GM18907 (cell line): ENCODE results near the gene LACC1.

Source experiments
- ATAC-seq: cut with Tn5 transposase; IDR thresholded peaks from one replicate; pipeline ENCODE4 v1.9.1; 2021; ENCODE audit warnings: mild to moderate bottlenecking, moderate library complexity; ENCODE audit not compliant: unreplicated experiment

LACC1 gene

DNA sequence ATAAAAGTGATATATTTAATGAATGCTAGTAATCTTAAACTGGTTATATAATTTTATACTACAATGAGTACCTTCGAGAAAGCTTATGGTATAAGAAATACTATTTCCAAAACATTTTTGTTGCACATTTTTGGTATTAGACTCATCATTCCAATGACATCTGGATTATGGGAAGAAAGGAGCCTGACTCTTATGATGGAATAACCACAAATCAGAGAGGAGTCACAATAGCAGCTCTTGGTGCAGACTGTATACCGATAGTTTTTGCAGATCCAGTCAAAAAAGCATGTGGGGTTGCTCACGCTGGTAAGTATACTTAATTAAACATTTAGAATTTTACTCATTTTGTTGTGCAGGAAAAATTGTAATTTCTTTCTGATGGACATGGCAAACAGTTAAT, 3.9 kb downstream of the LACC1 start:
- ATAC-seq: no peak

GRCh38 chr13:43884222-43884621, 4.5 kb downstream of the LACC1 start:
- ATAC-seq: no peak

DNA sequence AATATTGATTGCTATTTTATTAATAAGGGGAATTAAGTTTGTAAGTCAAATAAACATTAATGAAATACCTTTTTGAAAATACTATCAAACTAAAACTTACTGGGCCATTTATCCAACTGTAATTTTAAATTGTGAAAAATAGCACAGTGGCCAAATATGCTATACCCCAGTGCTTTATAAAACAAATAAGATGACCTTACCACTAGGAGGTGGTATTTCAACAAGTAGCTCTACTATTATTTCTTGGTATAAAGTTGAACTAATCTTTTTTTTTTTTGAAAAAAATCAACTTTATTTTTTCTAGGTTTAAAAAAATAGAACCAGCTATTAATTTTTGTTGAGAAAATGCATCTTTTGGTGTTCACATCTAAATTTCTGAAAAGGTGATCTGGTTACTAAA, 14.7 kb downstream of the LACC1 start:
- ATAC-seq: no peak

DNA sequence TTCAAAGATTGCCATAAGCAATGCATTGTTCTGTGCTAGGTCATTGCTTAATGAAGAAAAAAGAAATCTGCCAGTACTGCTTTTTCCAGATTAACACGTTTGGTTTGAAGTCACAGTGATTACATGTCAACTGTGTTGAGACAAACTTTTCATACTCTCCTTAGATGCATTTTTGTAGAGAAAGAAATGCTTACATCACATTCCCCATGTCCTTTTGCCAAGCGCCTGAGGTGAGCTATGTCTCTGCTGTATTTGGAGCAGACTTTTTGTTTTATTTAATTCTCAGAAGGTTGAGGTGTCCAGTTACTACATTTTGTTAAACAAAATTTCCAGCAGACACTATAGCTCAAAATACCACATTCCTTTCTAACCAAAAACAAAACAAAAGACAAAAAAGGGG, 16.2 kb downstream of the LACC1 start:
- ATAC-seq: no peak

DNA sequence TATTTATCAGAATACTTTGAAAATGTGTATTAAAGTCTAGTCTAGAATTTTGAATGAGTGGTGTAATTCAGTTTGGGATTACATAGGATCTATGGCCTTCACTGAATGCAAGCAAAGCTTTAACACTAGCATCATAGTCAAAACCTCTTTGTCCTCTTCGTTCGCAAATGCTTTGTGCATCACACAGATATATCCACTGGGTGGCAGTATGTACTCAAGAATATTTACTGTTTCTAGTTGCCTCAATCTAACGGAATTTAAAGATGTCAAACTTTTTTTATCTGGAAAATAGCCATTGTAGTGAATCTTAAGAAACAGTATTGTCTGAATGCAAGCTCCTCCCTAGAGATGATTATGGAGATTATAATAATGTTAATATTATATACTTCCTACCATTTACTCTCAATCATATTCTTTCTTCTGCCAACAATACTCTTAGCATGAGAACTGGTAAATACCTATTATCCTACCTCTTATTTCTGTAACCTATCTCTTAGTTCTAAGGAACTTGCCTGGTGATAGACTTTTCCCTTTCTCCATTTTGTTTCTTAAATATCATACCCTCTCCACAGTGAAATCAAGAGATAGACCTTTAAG, 25.8 kb downstream of the LACC1 start:
- ATAC-seq: peak; percentile 54

GRCh38 chr13:43908156-43909126, 28.7 kb downstream of the LACC1 start:
- ATAC-seq: no peak

- no peak for ATAC-seq
Measured at GRCh38 chr13:43910856-43911255, 31.2 kb downstream of the LACC1 start.

- no peak for ATAC-seq
Measured at GRCh38 chr13:43911278-43911677, 31.6 kb downstream of the LACC1 start.

DNA sequence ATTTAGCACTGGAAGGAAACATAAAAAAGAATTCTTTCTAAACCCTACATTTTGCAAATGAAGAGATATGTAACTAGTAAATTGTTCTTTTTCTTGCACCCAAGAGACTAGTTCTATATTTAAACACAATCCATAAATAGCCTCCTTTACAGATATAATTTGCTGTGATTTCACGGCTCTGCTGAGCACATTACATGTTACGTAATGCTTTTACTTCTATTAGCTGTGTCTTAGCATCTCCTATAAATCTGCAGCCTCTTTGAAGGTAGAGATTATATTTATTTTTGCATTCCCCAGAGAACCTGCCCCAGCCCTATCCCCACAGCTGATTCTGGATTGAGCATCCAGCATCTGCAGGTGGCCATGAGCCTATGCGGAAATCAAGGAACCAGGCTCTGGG, 32.2 kb downstream of the LACC1 start:
- ATAC-seq: no peak

DNA sequence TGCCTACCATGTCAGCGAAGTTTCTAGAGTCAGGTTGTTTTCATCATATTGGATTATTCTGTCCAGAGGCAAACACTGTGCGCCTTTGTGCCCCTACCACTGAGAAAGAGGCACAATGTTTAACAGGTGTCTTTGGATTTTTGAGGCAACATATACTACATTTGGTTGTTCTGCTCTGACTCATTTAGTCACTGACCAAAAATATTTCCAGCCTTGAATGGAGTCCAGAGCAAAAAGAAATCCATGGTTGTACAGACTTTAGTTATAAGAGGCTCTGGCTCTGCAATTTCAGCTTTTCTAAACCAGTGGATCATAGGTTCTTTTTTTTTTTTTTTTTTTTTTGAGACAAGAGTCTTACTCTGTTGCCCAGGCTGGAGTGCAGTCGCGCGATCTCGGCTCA, 35.7 kb downstream of the LACC1 start:
- no peak for ATAC-seq

GRCh38 chr13:43916828-43917227, 37.1 kb downstream of the LACC1 start:
- ATAC-seq: no peak

- ATAC-seq: no peak
Measured at GRCh38 chr13:43918636-43919035, 38.9 kb downstream of the LACC1 start.

GRCh38 chr13:43920965-43921674, 41.4 kb downstream of the LACC1 start:
- no peak for ATAC-seq

GRCh38 chr13:43924549-43925245, 45.0 kb downstream of the LACC1 start:
- peak; percentile 93 for ATAC-seq

DNA sequence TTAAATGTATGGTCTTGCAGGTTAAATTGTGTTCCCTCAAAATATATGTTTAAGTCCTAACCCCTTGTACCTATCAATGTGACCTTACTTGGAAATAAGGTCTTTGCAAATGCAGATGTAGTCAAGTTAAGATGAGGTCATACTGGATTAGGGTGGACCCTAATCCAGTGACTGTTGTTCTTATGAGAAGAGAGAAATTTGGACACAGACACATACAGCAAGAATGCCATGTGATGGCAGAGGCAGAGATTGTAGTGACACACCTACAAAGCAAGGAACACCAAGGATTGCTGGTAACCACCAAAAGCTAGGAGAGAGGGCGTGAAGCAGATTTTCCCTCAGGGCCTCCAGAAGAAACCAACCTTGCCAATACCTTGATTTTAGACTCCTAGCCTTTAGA, 50.2 kb downstream of the LACC1 start:
- no peak for ATAC-seq

GRCh38 chr13:43933378-43933777, 53.7 kb downstream of the LACC1 start:
- peak; percentile 100 for ATAC-seq

GRCh38 chr13:43934273-43934672, 54.6 kb downstream of the LACC1 start:
- ATAC-seq: no peak

GRCh38 chr13:43935878-43936277, 56.2 kb downstream of the LACC1 start:
- ATAC-seq: no peak

DNA sequence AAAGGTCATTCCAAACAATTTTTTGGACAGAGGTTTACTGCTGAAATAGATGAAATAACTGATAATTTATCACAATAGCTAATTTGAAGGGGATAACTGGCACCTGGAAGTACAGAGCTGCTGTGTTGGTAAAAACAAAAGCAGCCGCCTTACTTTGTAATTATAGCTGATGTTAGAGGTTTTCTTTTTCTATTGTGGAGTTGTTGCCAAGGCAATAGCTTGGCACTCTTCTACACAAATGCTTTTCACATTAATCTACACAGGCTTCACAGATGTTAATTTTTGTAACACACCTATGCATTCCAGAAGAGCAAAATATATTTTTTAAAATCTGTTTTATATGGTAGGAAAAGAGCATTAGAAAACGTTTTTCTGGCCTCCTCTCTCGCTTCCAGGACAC, 56.9 kb downstream of the LACC1 start:
- no peak for ATAC-seq

DNA sequence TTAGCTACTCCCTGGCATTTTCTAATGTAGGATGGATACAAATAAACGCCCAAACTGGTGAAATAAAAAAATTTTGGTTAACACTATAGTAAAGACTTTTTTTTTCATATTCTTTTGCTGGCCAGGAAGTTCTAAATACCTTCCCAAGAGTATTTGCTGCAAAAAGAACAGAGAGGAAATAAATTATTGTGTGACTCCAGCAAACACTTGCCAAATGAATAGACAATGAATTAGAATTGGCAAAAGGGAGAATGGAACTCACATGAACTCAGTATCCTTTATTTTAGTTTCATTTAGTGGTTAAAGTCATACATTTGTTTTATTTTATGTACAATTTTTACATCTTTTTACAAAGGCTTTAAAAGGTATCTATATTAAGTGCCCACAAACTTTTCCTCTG, 58.1 kb downstream of the LACC1 start:
- no peak for ATAC-seq

GRCh38 chr13:43938449-43938848, 58.7 kb downstream of the LACC1 start:
- no peak for ATAC-seq
